ENCODE measurements around the gene RASGEF1C.

RASGEF1C gene

DNA sequence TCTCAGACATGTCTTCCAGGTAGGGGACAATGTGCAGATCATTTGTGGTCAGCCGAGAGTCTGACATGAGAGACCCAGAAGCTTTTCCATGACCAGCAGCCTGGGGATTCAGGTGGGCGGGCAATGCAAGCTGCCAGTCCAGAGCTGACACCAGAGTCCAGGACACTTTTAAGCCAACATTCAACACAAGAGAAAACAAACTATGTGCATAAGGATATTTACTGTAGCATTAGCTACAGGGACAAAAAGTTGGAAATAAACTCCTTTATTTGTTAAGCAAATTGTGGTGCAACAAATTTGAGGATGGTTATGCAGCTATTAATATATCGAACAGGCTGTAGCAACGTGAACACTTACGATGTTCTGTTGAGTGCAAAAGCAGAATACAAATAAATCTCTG is 127.5 kb downstream of the RASGEF1C start:
- no peak overlapping the region for H3K27ac ChIP-seq (ENCODE audit: low read length)
- DNase-seq (ENCODE audit: low read depth, low spot score), result no peak
- H3K36me3 ChIP-seq (ENCODE audit: control insufficient read depth, insufficient read depth, low read length), result no peaks in the 10 kb centered on the region
- no peak overlapping the region for H3K4me3 ChIP-seq (ENCODE audit: low read length)
- no peaks in the 10 kb centered on the region; the same call in 1 of the 2 replicates for H3K9me3 ChIP-seq (ENCODE audit: control insufficient read depth, insufficient read depth, low read length)
- H3K4me1 ChIP-seq (ENCODE audit: control insufficient read depth, insufficient read depth, low read length), result peaks cover 8% of the 10 kb centered on the region; the same call in 1 of the 2 replicates
- H3K27me3 ChIP-seq (ENCODE audit: control insufficient read depth, insufficient read depth, low read length), result no peaks in the 10 kb centered on the region
- no CpG with 5 or more reads among the region's 5 CpGs for WGBS (ENCODE audit: insufficient coverage, insufficient read length)

DNA sequence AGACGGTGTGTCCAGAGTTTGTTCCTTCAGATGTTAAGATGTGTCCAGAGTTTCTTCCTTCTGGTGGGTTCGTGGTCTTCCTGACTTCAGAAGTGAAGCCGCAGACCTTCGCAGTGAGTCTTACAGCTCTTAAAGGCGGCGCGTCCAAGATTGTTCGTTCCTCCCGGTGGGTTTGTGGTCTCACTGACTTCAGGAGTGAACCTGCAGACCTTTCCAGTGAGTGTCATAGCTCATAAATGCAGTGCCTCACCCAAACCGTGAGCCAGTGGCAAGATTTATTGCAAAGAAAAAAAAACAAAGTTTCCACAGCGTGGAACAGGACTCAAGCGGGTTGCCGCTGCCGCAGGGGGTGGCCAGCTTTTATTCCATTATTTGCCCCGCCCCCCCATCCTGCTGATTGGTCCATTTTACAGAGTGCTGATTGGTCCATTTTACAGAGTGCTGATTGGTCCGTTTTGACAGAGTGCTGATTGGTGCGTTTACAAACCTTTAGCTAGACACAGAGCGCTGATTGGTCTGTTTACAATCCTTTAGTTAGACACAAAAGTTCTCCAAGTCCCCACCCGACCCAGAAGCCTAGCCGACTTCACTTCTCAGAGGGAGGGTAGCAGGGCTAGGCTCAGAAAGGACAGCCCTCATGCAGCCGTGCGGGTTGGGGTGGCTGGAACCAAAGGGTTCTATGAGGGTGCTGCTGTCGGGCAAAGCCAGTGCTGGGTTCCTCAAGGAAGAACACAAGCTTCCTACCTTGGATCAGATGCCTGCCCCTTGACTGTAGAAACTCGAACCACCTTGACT is 128.3 kb downstream of the RASGEF1C start:
- no CpG with 5 or more reads among the region's 24 CpGs for WGBS (ENCODE audit: insufficient coverage, insufficient read length)

DNA sequence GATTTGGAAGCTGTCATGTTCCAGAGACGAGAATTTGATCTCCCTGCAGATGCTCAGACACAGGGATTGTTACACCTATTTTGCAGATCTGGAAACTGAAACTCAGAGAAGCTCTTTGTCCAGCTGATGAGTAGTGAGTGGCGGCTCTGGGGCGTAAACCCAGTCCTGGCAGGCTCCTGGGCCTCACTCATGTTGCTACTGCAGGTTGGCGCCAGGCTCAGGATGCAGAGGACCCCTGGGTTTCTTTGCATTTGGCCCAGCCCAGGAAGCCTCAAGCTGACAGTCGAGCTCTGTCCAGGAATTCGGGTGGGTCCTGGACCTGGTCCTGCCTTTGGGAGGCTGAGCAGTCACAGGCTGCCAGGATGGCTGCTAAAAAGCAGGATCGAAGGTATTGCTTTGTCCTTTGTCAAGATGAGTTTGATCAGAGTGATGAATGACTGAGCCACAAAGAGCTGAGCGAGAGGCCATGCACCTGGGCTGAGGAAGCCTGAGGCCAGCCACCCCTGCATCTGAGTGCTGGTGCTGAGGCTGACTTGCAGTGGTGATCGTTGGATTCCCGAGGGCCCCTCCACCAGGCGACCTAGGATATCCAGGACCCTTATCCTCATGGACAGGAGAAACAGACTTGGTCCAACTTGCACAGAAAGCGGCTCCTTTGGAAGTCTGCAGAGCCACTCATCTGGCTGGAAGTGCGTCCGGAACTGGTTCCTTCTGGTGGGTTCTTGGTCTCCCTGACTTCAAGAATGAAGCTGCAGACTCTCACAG is 129.1 kb downstream of the RASGEF1C start:
- Histone ChIP-seq H3K27ac (ENCODE audit: low read length) (no peak overlapping the region), H3K4me1 (ENCODE audit: control insufficient read depth, insufficient read depth, low read length) (peaks cover 5% of the 10 kb centered on the region; the same call in 1 of the 2 replicates), H3K27me3 (ENCODE audit: control insufficient read depth, insufficient read depth, low read length) (no peaks in the 10 kb centered on the region), H3K4me3 (ENCODE audit: low read length) (no peak overlapping the region), H3K36me3 (ENCODE audit: control insufficient read depth, insufficient read depth, low read length) (no peaks in the 10 kb centered on the region), H3K9me3 (ENCODE audit: control insufficient read depth, insufficient read depth, low read length) (no peaks in the 10 kb centered on the region; the same call in 1 of the 2 replicates)
- DNase-seq (ENCODE audit: low read depth, low spot score), result no peak
- no CpG with 5 or more reads among the region's 14 CpGs for WGBS (ENCODE audit: insufficient coverage, insufficient read length)

More for the DNA sequence above, 128.3 kb downstream of the RASGEF1C start:
- no peak overlapping the region for H3K27ac ChIP-seq (ENCODE audit: low read length)
- DNase-seq (ENCODE audit: low read depth, low spot score), result no peak
- no peaks in the 10 kb centered on the region; the same call in 1 of the 2 replicates for H3K9me3 ChIP-seq (ENCODE audit: control insufficient read depth, insufficient read depth, low read length)
- peaks cover 8% of the 10 kb centered on the region; the same call in 1 of the 2 replicates for H3K4me1 ChIP-seq (ENCODE audit: control insufficient read depth, insufficient read depth, low read length)
- H3K36me3 ChIP-seq (ENCODE audit: control insufficient read depth, insufficient read depth, low read length), result no peaks in the 10 kb centered on the region
- no peak overlapping the region for H3K4me3 ChIP-seq (ENCODE audit: low read length)
- no peaks in the 10 kb centered on the region for H3K27me3 ChIP-seq (ENCODE audit: control insufficient read depth, insufficient read depth, low read length)

DNA sequence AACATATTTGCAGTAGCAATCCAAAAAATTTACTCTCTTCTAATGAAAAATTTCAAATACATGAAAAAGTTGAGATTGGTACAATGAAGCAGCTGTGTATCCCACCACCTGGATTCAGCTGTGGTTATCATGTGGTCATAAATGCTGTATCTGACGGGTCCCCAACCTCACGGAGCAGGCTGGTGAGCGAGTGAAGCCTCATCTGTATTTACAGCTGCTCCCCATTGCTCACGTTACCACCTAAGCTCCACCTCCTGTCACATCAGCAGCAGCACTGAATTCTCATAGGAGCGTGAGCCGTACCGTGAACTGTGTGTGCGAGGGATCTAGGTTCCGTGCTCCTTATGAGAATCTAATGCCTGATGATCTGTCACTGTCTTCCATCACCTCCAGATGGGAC is 130.7 kb downstream of the RASGEF1C start:
- H3K9me3 ChIP-seq (ENCODE audit: control insufficient read depth, insufficient read depth, low read length), result no peaks in the 10 kb centered on the region; the same call in 1 of the 2 replicates
- H3K36me3 ChIP-seq (ENCODE audit: control insufficient read depth, insufficient read depth, low read length), result no peaks in the 10 kb centered on the region
- peaks cover under 1% of the 10 kb centered on the region; the same call in 1 of the 2 replicates for H3K4me1 ChIP-seq (ENCODE audit: control insufficient read depth, insufficient read depth, low read length)
- no peak overlapping the region for H3K4me3 ChIP-seq (ENCODE audit: low read length)
- no peaks in the 10 kb centered on the region for H3K27me3 ChIP-seq (ENCODE audit: control insufficient read depth, insufficient read depth, low read length)
- no peak overlapping the region for H3K27ac ChIP-seq (ENCODE audit: low read length)
- no CpG with 5 or more reads among the region's 9 CpGs for WGBS (ENCODE audit: insufficient coverage, insufficient read length)
- DNase-seq (ENCODE audit: low read depth, low spot score), result no peak

- H3K36me3 ChIP-seq (ENCODE audit: control insufficient read depth, insufficient read depth, low read length), result no peaks in the 10 kb centered on the region
- no peaks in the 10 kb centered on the region; the same call in 1 of the 2 replicates for H3K4me1 ChIP-seq (ENCODE audit: control insufficient read depth, insufficient read depth, low read length)
- H3K9me3 ChIP-seq (ENCODE audit: control insufficient read depth, insufficient read depth, low read length), result no peaks in the 10 kb centered on the region; the same call in 1 of the 2 replicates
- no peak overlapping the region for H3K4me3 ChIP-seq (ENCODE audit: low read length)
- no CpG with 5 or more reads among the region's 9 CpGs for WGBS (ENCODE audit: insufficient coverage, insufficient read length)
- no peaks in the 10 kb centered on the region for H3K27me3 ChIP-seq (ENCODE audit: control insufficient read depth, insufficient read depth, low read length)
- DNase-seq (ENCODE audit: low read depth, low spot score), result no peak
- H3K27ac ChIP-seq (ENCODE audit: low read length), result no peak overlapping the region
Observed at GRCh38 chr5:180077594-180078284, 131.3 kb downstream of the RASGEF1C start.

DNA sequence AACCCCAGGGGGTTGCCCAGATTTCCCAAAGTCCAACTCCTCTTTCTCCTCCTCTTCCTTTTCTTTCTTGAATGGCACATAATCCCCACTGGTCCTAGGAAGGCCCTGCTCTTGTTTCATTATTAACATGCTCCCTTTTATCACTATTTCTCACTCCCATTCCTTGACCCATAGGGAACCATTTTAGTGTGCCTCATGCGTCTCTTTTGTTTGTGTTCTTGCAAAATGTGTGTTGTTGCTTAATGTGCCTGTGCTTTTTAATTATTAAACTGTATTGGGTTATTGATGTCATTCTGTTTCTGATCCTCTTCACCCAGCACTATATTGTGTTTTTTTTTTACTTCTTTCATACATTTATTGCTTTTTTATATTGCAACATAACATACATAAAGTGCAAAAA is 133.3 kb downstream of the RASGEF1C start:
- H3K36me3 ChIP-seq (ENCODE audit: control insufficient read depth, insufficient read depth, low read length), result no peaks in the 10 kb centered on the region
- H3K27me3 ChIP-seq (ENCODE audit: control insufficient read depth, insufficient read depth, low read length), result 0 out of 2 replicates have a peak, but pooled peaks cover 1% of the 10 kb centered on the region
- DNase-seq (ENCODE audit: low read depth, low spot score), result no peak
- WGBS (ENCODE audit: insufficient coverage, insufficient read length), result no CpG with 5 or more reads among the region's 1 CpG
- H3K9me3 ChIP-seq (ENCODE audit: control insufficient read depth, insufficient read depth, low read length), result no peaks in the 10 kb centered on the region; the same call in 1 of the 2 replicates
- no peaks in the 10 kb centered on the region for H3K4me1 ChIP-seq (ENCODE audit: control insufficient read depth, insufficient read depth, low read length)
- no peak overlapping the region for H3K4me3 ChIP-seq (ENCODE audit: low read length)
- H3K27ac ChIP-seq (ENCODE audit: low read length), result no peak overlapping the region

- H3K9me3 ChIP-seq (ENCODE audit: control insufficient read depth, insufficient read depth, low read length), result no peaks in the 10 kb centered on the region
- H3K27me3 ChIP-seq (ENCODE audit: control insufficient read depth, insufficient read depth, low read length), result 0 out of 2 replicates have a peak, but pooled peaks cover 1% of the 10 kb centered on the region
- no peak for DNase-seq (ENCODE audit: low read depth, low spot score)
- no peak overlapping the region for H3K27ac ChIP-seq (ENCODE audit: low read length)
- H3K4me3 ChIP-seq (ENCODE audit: low read length), result no peak overlapping the region
- H3K4me1 ChIP-seq (ENCODE audit: control insufficient read depth, insufficient read depth, low read length), result peaks cover 5% of the 10 kb centered on the region; the same call in 1 of the 2 replicates
- H3K36me3 ChIP-seq (ENCODE audit: control insufficient read depth, insufficient read depth, low read length), result no peaks in the 10 kb centered on the region
- WGBS (ENCODE audit: insufficient coverage, insufficient read length), result no CpG with 5 or more reads among the region's 4 CpGs
Observed at GRCh38 chr5:180074462-180074861, 134.5 kb downstream of the RASGEF1C start.

GRCh38 chr5:180072556-180072955 is 136.5 kb downstream of the RASGEF1C start:
- Histone ChIP-seq H3K27me3 (ENCODE audit: control insufficient read depth, insufficient read depth, low read length) (0 out of 2 replicates have a peak, but pooled peaks cover 1% of the 10 kb centered on the region), H3K4me3 (ENCODE audit: low read length) (no peak overlapping the region), H3K9me3 (ENCODE audit: control insufficient read depth, insufficient read depth, low read length) (no peaks in the 10 kb centered on the region), H3K27ac (ENCODE audit: low read length) (no peak overlapping the region), H3K36me3 (ENCODE audit: control insufficient read depth, insufficient read depth, low read length) (no peaks in the 10 kb centered on the region), H3K4me1 (ENCODE audit: control insufficient read depth, insufficient read depth, low read length) (peaks cover 5% of the 10 kb centered on the region; the same call in 1 of the 2 replicates)
- WGBS (ENCODE audit: insufficient coverage, insufficient read length), result no CpG with 5 or more reads among the region's 25 CpGs
- DNase-seq (ENCODE audit: low read depth, low spot score), result no peak

DNA sequence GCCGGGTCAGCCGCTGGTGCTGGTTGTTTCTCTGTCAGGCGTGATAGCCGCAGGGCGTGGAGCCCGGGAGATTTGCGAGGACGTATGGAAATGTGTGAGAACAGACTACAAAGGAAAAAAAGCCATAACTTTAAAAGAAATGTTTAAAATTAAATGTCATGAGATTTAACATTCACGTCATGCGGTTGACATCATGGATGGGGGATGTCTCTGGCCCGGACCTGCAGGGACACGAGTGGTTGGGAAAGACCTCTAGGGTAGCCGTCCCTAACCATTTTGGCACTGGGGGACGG is 136.8 kb downstream of the RASGEF1C start:
- H3K27me3 ChIP-seq (ENCODE audit: control insufficient read depth, insufficient read depth, low read length), result 0 out of 2 replicates have a peak, but pooled peaks cover 1% of the 10 kb centered on the region
- no peak overlapping the region; the same call in 1 of the 2 replicates for H3K4me3 ChIP-seq (ENCODE audit: low read length)
- WGBS (ENCODE audit: insufficient coverage, insufficient read length), result no CpG with 5 or more reads among the region's 14 CpGs
- no peaks in the 10 kb centered on the region for H3K9me3 ChIP-seq (ENCODE audit: control insufficient read depth, insufficient read depth, low read length)
- DNase-seq (ENCODE audit: low read depth, low spot score), result no peak
- H3K36me3 ChIP-seq (ENCODE audit: control insufficient read depth, insufficient read depth, low read length), result no peaks in the 10 kb centered on the region
- no peak overlapping the region for H3K27ac ChIP-seq (ENCODE audit: low read length)
- H3K4me1 ChIP-seq (ENCODE audit: control insufficient read depth, insufficient read depth, low read length), result peaks cover 5% of the 10 kb centered on the region; the same call in 1 of the 2 replicates

Measured in iPS DF 6.9 (cell line).